WTC11 (cell line): ENCODE results near the gene PLXNA2.

Experiments used
- AFF4 ChIP-seq: sonication (generic); formaldehyde crosslinking; IDR thresholded peaks from 2 replicates; pipeline ENCODE4 v1.8.1; 2023; ENCODE audit warnings: mild to moderate bottlenecking, missing genetic modification reagents, borderline replicate concordance
- CREM ChIP-seq: sonication (generic); formaldehyde crosslinking; IDR thresholded peaks from 2 replicates; pipeline ENCODE4 v1.8.1; 2022; ENCODE audit warnings: mild to moderate bottlenecking, missing genetic modification reagents, moderate library complexity
- GRHL2 ChIP-seq: fragments of 250-450 bp; sonication (Bioruptor Pico); IDR thresholded peaks from 2 replicates; pipeline ENCODE4 v1.8.0; 2022; ENCODE audit warnings: mild to moderate bottlenecking, moderate library complexity; ENCODE audit not compliant: insufficient replicate concordance, severe bottlenecking
- MAX ChIP-seq: sonication (generic); formaldehyde crosslinking; IDR thresholded peaks from 2 replicates; pipeline ENCODE4 v1.8.0; 2022; ENCODE audit warnings: mild to moderate bottlenecking, missing genetic modification reagents
- MYBL2 ChIP-seq: sonication (generic); formaldehyde crosslinking; IDR thresholded peaks from 2 replicates; pipeline ENCODE4 v1.8.1; 2023; ENCODE audit warnings: mild to moderate bottlenecking, moderate library complexity, missing genetic modification reagents
- RELA ChIP-seq: sonication (generic); formaldehyde crosslinking; IDR thresholded peaks from 2 replicates; pipeline ENCODE4 v1.8.1; 2022; ENCODE audit warnings: missing genetic modification reagents, mild to moderate bottlenecking, borderline replicate concordance
- USF2 ChIP-seq: sonication (generic); formaldehyde crosslinking; IDR thresholded peaks from 2 replicates; pipeline ENCODE4 v1.8.1; 2023; ENCODE audit warnings: mild to moderate bottlenecking, missing genetic modification reagents, moderate library complexity
- ZNF671 ChIP-seq: fragments of 250-450 bp; sonication (Bioruptor Pico); IDR thresholded peaks from 2 replicates; pipeline ENCODE4 v1.8.0; 2021; ENCODE audit warnings: mild to moderate bottlenecking
- TF ChIP-seq, protein P1 (sequence below): fragments of 200-600 bp; IDR thresholded peaks from 2 replicates; pipeline ENCODE4 v1.8.0; 2022; ENCODE audit warnings: antibody characterized with exemption
- TF ChIP-seq, protein P2 (sequence below): sonication (generic); formaldehyde crosslinking; IDR thresholded peaks from 2 replicates; pipeline ENCODE4 v1.8.0; 2022; ENCODE audit warnings: mild to moderate bottlenecking, missing genetic modification reagents
- TF ChIP-seq, protein P3 (sequence below): sonication (generic); formaldehyde crosslinking; IDR thresholded peaks from 2 replicates; pipeline ENCODE4 v1.8.0; 2022; ENCODE audit warnings: mild to moderate bottlenecking, missing genetic modification reagents

DNA sequence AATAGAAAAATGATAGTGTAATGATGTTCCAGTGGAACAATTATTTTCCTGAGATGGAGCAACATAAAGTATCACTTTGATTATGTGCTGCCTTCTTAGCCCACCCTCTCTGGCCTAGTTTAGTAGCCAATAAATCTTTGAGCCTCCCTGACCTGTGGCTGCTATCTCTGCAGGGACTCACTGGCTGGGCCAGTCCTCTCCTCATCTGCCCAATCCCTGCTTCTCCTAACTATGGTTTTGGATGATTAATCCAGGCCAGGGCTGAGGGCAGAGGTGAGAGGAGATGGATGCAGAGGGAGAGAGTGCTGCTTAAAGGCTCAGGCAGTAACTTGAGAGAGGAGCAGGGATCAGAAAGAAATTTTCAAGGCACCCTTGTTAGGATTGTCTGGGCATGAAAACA, 244.2 kb downstream of the PLXNA2 start:
- TF ChIP-seq CREM (CRISPR knock-in tag) (no peak), ZNF671 (CRISPR knock-in tag) (no peak), AFF4 (CRISPR knock-in tag) (no peak), RELA (CRISPR knock-in tag) (no peak), USF2 (CRISPR knock-in tag) (no peak), GRHL2 (CRISPR knock-in tag) (no peak), MYBL2 (no peak), MAX (CRISPR knock-in tag) (no peak)
- TF ChIP-seq, protein P1, sequence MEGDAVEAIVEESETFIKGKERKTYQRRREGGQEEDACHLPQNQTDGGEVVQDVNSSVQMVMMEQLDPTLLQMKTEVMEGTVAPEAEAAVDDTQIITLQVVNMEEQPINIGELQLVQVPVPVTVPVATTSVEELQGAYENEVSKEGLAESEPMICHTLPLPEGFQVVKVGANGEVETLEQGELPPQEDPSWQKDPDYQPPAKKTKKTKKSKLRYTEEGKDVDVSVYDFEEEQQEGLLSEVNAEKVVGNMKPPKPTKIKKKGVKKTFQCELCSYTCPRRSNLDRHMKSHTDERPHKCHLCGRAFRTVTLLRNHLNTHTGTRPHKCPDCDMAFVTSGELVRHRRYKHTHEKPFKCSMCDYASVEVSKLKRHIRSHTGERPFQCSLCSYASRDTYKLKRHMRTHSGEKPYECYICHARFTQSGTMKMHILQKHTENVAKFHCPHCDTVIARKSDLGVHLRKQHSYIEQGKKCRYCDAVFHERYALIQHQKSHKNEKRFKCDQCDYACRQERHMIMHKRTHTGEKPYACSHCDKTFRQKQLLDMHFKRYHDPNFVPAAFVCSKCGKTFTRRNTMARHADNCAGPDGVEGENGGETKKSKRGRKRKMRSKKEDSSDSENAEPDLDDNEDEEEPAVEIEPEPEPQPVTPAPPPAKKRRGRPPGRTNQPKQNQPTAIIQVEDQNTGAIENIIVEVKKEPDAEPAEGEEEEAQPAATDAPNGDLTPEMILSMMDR, result no peak
- TF ChIP-seq, protein P2, sequence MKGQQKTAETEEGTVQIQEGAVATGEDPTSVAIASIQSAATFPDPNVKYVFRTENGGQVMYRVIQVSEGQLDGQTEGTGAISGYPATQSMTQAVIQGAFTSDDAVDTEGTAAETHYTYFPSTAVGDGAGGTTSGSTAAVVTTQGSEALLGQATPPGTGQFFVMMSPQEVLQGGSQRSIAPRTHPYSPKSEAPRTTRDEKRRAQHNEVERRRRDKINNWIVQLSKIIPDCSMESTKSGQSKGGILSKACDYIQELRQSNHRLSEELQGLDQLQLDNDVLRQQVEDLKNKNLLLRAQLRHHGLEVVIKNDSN (CRISPR knock-in tag), result no peak
- TF ChIP-seq, protein P3, sequence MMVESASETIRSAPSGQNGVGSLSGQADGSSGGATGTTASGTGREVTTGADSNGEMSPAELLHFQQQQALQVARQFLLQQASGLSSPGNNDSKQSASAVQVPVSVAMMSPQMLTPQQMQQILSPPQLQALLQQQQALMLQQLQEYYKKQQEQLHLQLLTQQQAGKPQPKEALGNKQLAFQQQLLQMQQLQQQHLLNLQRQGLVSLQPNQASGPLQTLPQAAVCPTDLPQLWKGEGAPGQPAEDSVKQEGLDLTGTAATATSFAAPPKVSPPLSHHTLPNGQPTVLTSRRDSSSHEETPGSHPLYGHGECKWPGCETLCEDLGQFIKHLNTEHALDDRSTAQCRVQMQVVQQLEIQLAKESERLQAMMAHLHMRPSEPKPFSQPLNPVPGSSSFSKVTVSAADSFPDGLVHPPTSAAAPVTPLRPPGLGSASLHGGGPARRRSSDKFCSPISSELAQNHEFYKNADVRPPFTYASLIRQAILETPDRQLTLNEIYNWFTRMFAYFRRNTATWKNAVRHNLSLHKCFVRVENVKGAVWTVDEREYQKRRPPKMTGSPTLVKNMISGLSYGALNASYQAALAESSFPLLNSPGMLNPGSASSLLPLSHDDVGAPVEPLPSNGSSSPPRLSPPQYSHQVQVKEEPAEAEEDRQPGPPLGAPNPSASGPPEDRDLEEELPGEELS (CRISPR knock-in tag), result no peak
